Endothelial cell of umbilical vein (primary cell): ENCODE results near the gene NEBL. TPM values are rescaled to one million over a fixed set of nuclear protein-coding genes. Genes with fewer than 3 reads are reported as not detected.

Experiments used
- BruUV-seq: library from RNA; stranded (reverse); fragments of 400-500 nt; replicated peaks from 2 replicates; lab custom pipeline; 2021; lab: Mats Ljungman, UMichigan
- CTCF ChIA-PET: fragments of 300-600, 350-600 bp; sonication (Branson Sonifier 250); formaldehyde crosslinking; loops from one replicate; lab custom pipeline; 2021; ENCODE audit warnings: antibody characterized with exemption, inconsistent platforms; lab: Charles Lee
- POLR2A ChIA-PET: fragments of 300-600, 350-600 bp; sonication (Branson Sonifier 250); formaldehyde crosslinking; loops from one replicate; lab custom pipeline; 2021; ENCODE audit warnings: antibody characterized with exemption, inconsistent platforms; lab: Charles Lee
- DNase-seq: peaks from one replicate; pipeline ENCODE4 v3.0.0-alpha.2; 2011; ENCODE audit warnings: low read depth, low spot score
- FAIRE-seq: peaks from 2 replicates; lab custom pipeline; 2011; peaks lifted over from hg19 to GRCh38; lab: Jason Lieb, UNC
- H2AFZ ChIP-seq: 2 replicates; pipeline ENCODE4 v1.6.0; 2012; ENCODE audit warnings: low read depth, low read length, control low read depth, inconsistent platforms
- H3K27ac ChIP-seq: 2 replicates; pipeline ENCODE4 v1.5.1; 2011; ENCODE audit warnings: low read depth, mild to moderate bottlenecking, control low read depth, low read length, moderate library complexity; ENCODE audit not compliant: insufficient read depth
- H3K27me3 ChIP-seq, 2 experiments: 2 replicates each; pipeline versions ENCODE4 v1.6.0 to v1.6.1; 2011; ENCODE audit warnings: low read length in 2 of 2, mixed read lengths in 1 of 2; ENCODE audit not compliant: control insufficient read depth in 2 of 2, insufficient read depth in 2 of 2
- H3K36me3 ChIP-seq, 2 experiments: 2 replicates in 1 of 2; 3 replicates in 1 of 2; pipeline ENCODE4 v1.5.1; 2011; ENCODE audit warnings: low read length in 2 of 2, mild to moderate bottlenecking in 1 of 2, moderate library complexity in 1 of 2; ENCODE audit not compliant: control insufficient read depth in 2 of 2, insufficient read depth in 2 of 2; ENCODE audit errors: extremely low read depth in 1 of 2
- H3K4me1 ChIP-seq: 3 replicates; pipeline ENCODE4 v1.5.1; 2011; ENCODE audit warnings: mild to moderate bottlenecking, low read length; ENCODE audit not compliant: control insufficient read depth, insufficient read depth; ENCODE audit errors: extremely low read depth
- H3K4me2 ChIP-seq: 2 replicates; pipeline ENCODE4 v1.6.1; 2011; ENCODE audit warnings: low read length, control low read depth, mixed read lengths; ENCODE audit not compliant: insufficient read depth
- H3K4me3 ChIP-seq, 3 experiments: fragments of 200-600 bp in 1 of 3; sonication (generic), shearing (Covaris generic) in 1 of 3; replicated peaks in 1 of 3; 2 replicates each; pipeline ENCODE4 v1.5.1; 2011 to 2016; ENCODE audit warnings: control low read depth in 3 of 3, low read length in 3 of 3, mild to moderate bottlenecking in 2 of 3, inconsistent platforms in 1 of 3, low read depth in 1 of 3, moderate library complexity in 1 of 3; ENCODE audit not compliant: insufficient read depth in 1 of 3
- H3K79me2 ChIP-seq: 2 replicates; pipeline ENCODE4 v1.6.0; 2012; ENCODE audit warnings: low read length, inconsistent platforms; ENCODE audit not compliant: control insufficient read depth, insufficient read depth
- H3K9ac ChIP-seq: replicated peaks from 2 replicates; pipeline ENCODE3; 2011; ENCODE audit warnings: low read length, control low read depth; ENCODE audit not compliant: insufficient read depth; ENCODE audit errors: extremely low read depth
- H3K9me1 ChIP-seq: replicated peaks from 3 replicates; pipeline ENCODE4 v1.6.0; 2011; ENCODE audit warnings: mild to moderate bottlenecking, low read length; ENCODE audit not compliant: control insufficient read depth, insufficient read depth; ENCODE audit errors: extremely low read depth
- H3K9me3 ChIP-seq: replicated peaks from 2 replicates; pipeline ENCODE4 v1.5.1; 2012; ENCODE audit warnings: low read length, inconsistent platforms; ENCODE audit not compliant: control insufficient read depth, insufficient read depth
- H4K20me1 ChIP-seq: replicated peaks from 2 replicates; pipeline ENCODE3; 2011; ENCODE audit warnings: mild to moderate bottlenecking, low read length; ENCODE audit not compliant: control insufficient read depth, insufficient read depth; ENCODE audit errors: extremely low read depth
- CTCF ChIP-seq, 2 donors: IDR thresholded peaks; 1 replicate in 1 of 2; 2 replicates in 1 of 2; pipeline ENCODE4 v1.5.1; 2011; ENCODE audit warnings: low read length in 2 of 2, mild to moderate bottlenecking in 2 of 2, moderate library complexity in 2 of 2, control low read depth in 1 of 2, inconsistent platforms in 1 of 2, low read depth in 1 of 2; ENCODE audit not compliant: insufficient read depth in 1 of 2; ENCODE audit errors: extremely low read depth in 1 of 2
- EZH2 ChIP-seq: IDR thresholded peaks from 2 replicates; pipeline ENCODE4 v1.6.1; 2012; ENCODE audit warnings: borderline replicate concordance, low read depth, mild to moderate bottlenecking, moderate library complexity, low read length, inconsistent platforms; ENCODE audit not compliant: severe bottlenecking
- JUN ChIP-seq: IDR thresholded peaks from 2 replicates; pipeline ENCODE4 v1.6.1; 2011; ENCODE audit warnings: borderline replicate concordance, low read depth; ENCODE audit not compliant: insufficient read length, insufficient read depth
- MAX ChIP-seq: IDR thresholded peaks from 2 replicates; pipeline ENCODE4 v1.6.1; 2011; ENCODE audit not compliant: insufficient read depth, insufficient read length
- MYC ChIP-seq: IDR thresholded peaks from one replicate; pipeline ENCODE4 v1.6.1; 2011; ENCODE audit warnings: mild to moderate bottlenecking, low read depth, low read length
- dilution Hi-C: fragments of 300-500 bp; cut with MboI; formaldehyde crosslinking; loops from one replicate; pipeline ENCODE4 v1.15.0; 2019; ENCODE audit warnings: low sequenced_read_pairs; ENCODE audit not compliant: extremely low pct_ligation_motif_present
- intact Hi-C: fragments of 100-400 bp; cut with micrococcal nuclease; formaldehyde crosslinking; loops from one replicate; pipeline ENCODE4 v1.10.0; 2022
- polyA plus RNA-seq, 4 experiments: library from polyadenylated mRNA; depleted of rRNA in 3 of 4; stranded (reverse) in 3 of 4; unstranded in 1 of 4; fragments of >200 nt; gene quantifications; 2 replicates each; pipeline versions ENCODE4 v1.2.1 to v1.2.3, GENCODE V29; 2011 to 2012; ENCODE audit warnings: missing spikeins in 1 of 4
- total RNA-seq: library from RNA; stranded (reverse); gene quantifications from 2 replicates; pipeline ENCODE4 v1.2.3, GENCODE V29; 2021

Gene NEBL
- total and polyA plus RNA-seq, 2 donors (not counting 3 experiments of a cell fraction or from before 2014, with no cell fraction given): 0.17 to 0.66 TPM

DNA sequence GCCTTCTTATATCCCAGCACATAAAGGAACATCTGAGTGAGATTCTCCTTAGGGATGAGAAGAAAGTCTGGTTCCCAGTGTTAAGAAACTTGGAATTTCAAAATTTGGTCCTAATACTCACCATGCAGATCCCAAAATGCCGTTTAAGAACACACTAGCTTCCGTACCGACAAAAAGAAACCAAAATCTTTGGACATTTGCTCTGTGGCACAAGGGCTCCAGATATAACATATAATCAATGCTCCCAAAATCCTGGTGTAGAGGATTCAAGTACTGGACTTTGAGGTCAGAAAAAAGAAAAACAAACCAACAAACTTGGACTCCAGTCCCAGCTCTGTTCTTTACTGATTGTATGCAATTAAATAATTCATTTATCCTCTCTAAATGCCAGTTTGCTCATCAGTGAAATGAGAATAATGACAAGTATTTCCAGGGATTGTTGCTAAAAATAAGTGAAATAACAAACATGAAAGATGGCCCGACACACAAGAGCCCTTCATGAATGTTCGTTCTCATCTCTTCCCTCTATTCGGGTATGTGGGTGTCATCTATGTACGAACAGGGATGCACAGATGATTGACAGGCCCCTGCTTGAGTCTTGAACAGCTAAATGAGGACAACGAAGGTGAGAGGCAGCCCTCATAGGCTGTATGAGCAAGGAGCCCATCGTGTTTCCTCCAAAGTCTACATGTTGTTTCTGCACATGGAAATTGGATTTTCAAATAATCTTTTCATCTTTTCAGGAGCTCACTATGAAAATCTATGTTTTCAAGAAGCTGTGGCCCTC lies 48.6 kb upstream of the NEBL start:
- H3K79me2 ChIP-seq: no peaks in the 10 kb centered on the region
- FAIRE-seq (no peak), DNase-seq (no peak)
- H2AFZ ChIP-seq: no peak overlapping the region
- H3K9ac ChIP-seq: no peak overlapping the region
- H3K4me2 ChIP-seq: no peak overlapping the region
- intact Hi-C loops: no loop called here
- no peaks in the 10 kb centered on the region for H3K4me1 ChIP-seq
- POLR2A ChIA-PET: no interaction called here
- TF ChIP-seq CTCF (IDR thresholded peaks at IDR 0.05; ENCODE audit: extremely low read depth in 1 of 2, insufficient read depth in 1 of 2, low read depth in 1 of 2, low read length in 2 of 2) (no peak), MYC (no peak), MAX (no peak), EZH2 (no peak), JUN (no peak)
- H3K27ac ChIP-seq: no peak overlapping the region
- H3K9me1 ChIP-seq: no peaks in the 10 kb centered on the region
- H3K36me3 ChIP-seq: no peaks in the 10 kb centered on the region
- no peaks in the 10 kb centered on the region for H3K27me3 ChIP-seq
- H3K9me3 ChIP-seq: no peaks in the 10 kb centered on the region
- H4K20me1 ChIP-seq: no peaks in the 10 kb centered on the region
- dilution Hi-C loops: no loop called here
- H3K4me3 ChIP-seq: no peak overlapping the region
- no TSS peak for BruUV-seq
- CTCF ChIA-PET: interaction anchor here (1.2 kb wide), 1 partner anchor 9 kb away, joined by 3 read pairs; no protein-coding TSS in a partner anchor
